NCI-H1930 (cell line): ENCODE measurements around the gene SEZ6.

Experiments
- DNase-seq, 2 experiments: peaks; one replicate each; lab custom pipeline; 2025; lab: John Stamatoyannopoulos, UW

Gene SEZ6

GRCh38 chr17:28974451-28974850 lies 31.4 kb downstream of the SEZ6 start:
- no peak for DNase-seq

GRCh38 chr17:28973425-28973824 lies 32.4 kb downstream of the SEZ6 start:
- no peak for DNase-seq

GRCh38 chr17:28972437-28972836 lies 33.4 kb downstream of the SEZ6 start:
- no peak for DNase-seq

GRCh38 chr17:28970879-28971278 lies 35.0 kb downstream of the SEZ6 start:
- DNase-seq, result no peak

GRCh38 chr17:28969706-28970393 lies 36.0 kb downstream of the SEZ6 start:
- no peak for DNase-seq

GRCh38 chr17:28968914-28969295 lies 36.9 kb downstream of the SEZ6 start:
- DNase-seq, result no peak

GRCh38 chr17:28968231-28968913 lies 37.5 kb downstream of the SEZ6 start:
- no peak for DNase-seq

GRCh38 chr17:28967221-28968135 lies 38.4 kb downstream of the SEZ6 start:
- no peak for DNase-seq

- no peak for DNase-seq
Measured at GRCh38 chr17:28963841-28964240, 42.0 kb downstream of the SEZ6 start.

GRCh38 chr17:28963055-28963611 lies 42.7 kb downstream of the SEZ6 start:
- no peak for DNase-seq

GRCh38 chr17:28961391-28961790 lies 44.4 kb downstream of the SEZ6 start:
- no peak for DNase-seq

GRCh38 chr17:28960256-28961061 lies 45.4 kb downstream of the SEZ6 start:
- no peak for DNase-seq

- DNase-seq, result no peak
Measured at GRCh38 chr17:28959471-28959871, 46.4 kb downstream of the SEZ6 start.

- no peak for DNase-seq
Measured at GRCh38 chr17:28958820-28959455, 46.9 kb downstream of the SEZ6 start.

- DNase-seq, result no peak
Measured at GRCh38 chr17:28957992-28958355, 47.9 kb downstream of the SEZ6 start.

- DNase-seq, result no peak
Measured at GRCh38 chr17:28957277-28957991, 48.4 kb downstream of the SEZ6 start.

GRCh38 chr17:28956861-28957260 lies 49.0 kb downstream of the SEZ6 start:
- no peak for DNase-seq

GRCh38 chr17:28956112-28956511 lies 49.7 kb downstream of the SEZ6 start:
- DNase-seq, result no peak

- no peak for DNase-seq
Measured at GRCh38 chr17:28955408-28955807, 50.4 kb downstream of the SEZ6 start.

- DNase-seq, result no peak
Measured at GRCh38 chr17:28954886-28955285, 50.9 kb downstream of the SEZ6 start.
